K562 (cell line): Measurements from ENCODE around the gene HBG1. TPM values are rescaled to one million over a fixed set of nuclear protein-coding genes. Genes with fewer than 3 reads are reported as not detected.

Source experiments
- ELF2 ChIP-seq: fragments of 250-450 bp; sonication (Bioruptor Pico); IDR thresholded peaks from 2 replicates; pipeline ENCODE4 v1.5.0; 2021; ENCODE audit warnings: mild to moderate bottlenecking
- ETV1 ChIP-seq: fragments of 450-650 bp; conservative IDR thresholded peaks from 2 replicates; pipeline ENCODE4 v1.6.1; 2016; ENCODE audit warnings: missing genetic modification characterization, control low read depth, low read depth, missing compliant biosample characterization
- HEY1 ChIP-seq: fragments of 250-450 bp; sonication (Bioruptor Pico); IDR thresholded peaks from 2 replicates; pipeline ENCODE4 v1.5.0; 2020; ENCODE audit warnings: mild to moderate bottlenecking, moderate library complexity, borderline replicate concordance
- HMG20B ChIP-seq: fragments of 250-450 bp; sonication (Bioruptor Pico); IDR thresholded peaks from 2 replicates; pipeline ENCODE4 v1.5.0; 2021; ENCODE audit warnings: mild to moderate bottlenecking
- POLR2G ChIP-seq: fragments of 200-400 bp; formaldehyde crosslinking; IDR thresholded peaks from 2 replicates; pipeline ENCODE4 v1.6.1; 2017; ENCODE audit warnings: low read depth, mild to moderate bottlenecking, antibody characterized with exemption, low read length, moderate library complexity
- SIN3A ChIP-seq, 2 experiments: fragments of 150-350 bp in 1 of 2; IDR thresholded peaks; 2 replicates each; pipeline ENCODE4 v1.6.1; 2011 to 2016; ENCODE audit warnings: borderline replicate concordance in 2 of 2, low read depth in 2 of 2, low read length in 2 of 2, mild to moderate bottlenecking in 2 of 2, moderate library complexity in 2 of 2; ENCODE audit not compliant: control insufficient read depth in 1 of 2
- SNRNP70 ChIP-seq: fragments of 200-400 bp; formaldehyde crosslinking; optimal IDR thresholded peaks from 2 replicates; pipeline ENCODE3; 2017; ENCODE audit warnings: low read depth, low read length
- SREBF2 ChIP-seq: sonication (generic); formaldehyde crosslinking; IDR thresholded peaks from 2 replicates; pipeline ENCODE4 v1.4.0; 2020; ENCODE audit warnings: mild to moderate bottlenecking, missing genetic modification reagents
- YBX1 ChIP-seq: fragments of 450-650 bp; IDR thresholded peaks from 2 replicates; pipeline ENCODE4 v1.7.1; 2016; ENCODE audit warnings: mild to moderate bottlenecking
- polyA plus RNA-seq, 8 experiments: library from polyadenylated mRNA; depleted of rRNA in 4 of 8; stranded (reverse) in 5 of 8; unstranded in 3 of 8; fragments of >200 nt; fragmentation: Nextera tagmentation in 2 of 8; fragmentation: Illumina TruSeq in 1 of 8; extraction: Ambion mirVana in 2 of 8; extraction: Trizol in 1 of 8; gene quantifications; 2 replicates each; pipeline versions ENCODE4 v1.2.1 to v1.2.3, GENCODE V29; 2011 to 2014; ENCODE audit warnings: inconsistent platforms in 1 of 8, missing spikeins in 1 of 8
- total RNA-seq, 7 experiments: library from RNA; depleted of rRNA in 6 of 7; stranded (reverse); fragments of >200 nt in 6 of 7; fragmentation: Illumina TruSeq in 2 of 7; extraction: Trizol in 2 of 7; gene quantifications; 2 replicates each; pipeline versions ENCODE4 v1.2.1 to v1.2.3, GENCODE V29; 2011 to 2021; ENCODE audit warnings: low replicate concordance in 1 of 7
- TF ChIP-seq, protein P1 (sequence below): sonication (generic); formaldehyde crosslinking; IDR thresholded peaks from 2 replicates; pipeline ENCODE4 v1.8.0; 2022; ENCODE audit warnings: mild to moderate bottlenecking, low read depth, missing genetic modification reagents
- TF ChIP-seq, protein P2 (sequence below): fragments of 250-450 bp; sonication (Bioruptor Pico); IDR thresholded peaks from 2 replicates; pipeline ENCODE4 v1.5.0; 2021; ENCODE audit warnings: mild to moderate bottlenecking, borderline replicate concordance
- TF ChIP-seq, protein P3 (sequence below): fragments of 250-450 bp; sonication (Bioruptor Pico); IDR thresholded peaks from 2 replicates; pipeline ENCODE4 v1.4.0; 2020; ENCODE audit warnings: mild to moderate bottlenecking, moderate library complexity
- TF ChIP-seq, protein P4 (sequence below): fragments of 250-450 bp; sonication (Bioruptor Pico); IDR thresholded peaks from 2 replicates; pipeline ENCODE4 v1.5.1; 2021; ENCODE audit warnings: mild to moderate bottlenecking
- TF ChIP-seq, protein P5 (sequence below), 2 experiments: fragments of 450-650 bp in 1 of 2; IDR thresholded peaks; 2 replicates each; pipeline ENCODE4 v1.6.1; 2011 to 2017; ENCODE audit warnings: low read depth in 2 of 2, antibody characterized with exemption in 1 of 2, borderline replicate concordance in 1 of 2, low read length in 1 of 2, mild to moderate bottlenecking in 1 of 2, mixed read lengths in 1 of 2; ENCODE audit not compliant: control insufficient read depth in 1 of 2
- TF ChIP-seq, protein P6 (sequence below): fragments of 250-450 bp; sonication (Bioruptor Pico); IDR thresholded peaks from 2 replicates; pipeline ENCODE4 v1.8.0; 2022; ENCODE audit warnings: moderate library complexity, mild to moderate bottlenecking, inconsistent platforms

Gene HBG1
- total and polyA plus RNA-seq, 9 of the 15 experiments (the other 6 are each of a cell fraction or from before 2014, with no cell fraction given) = 1,066 to 16,338 (median 4,898) TPM

DNA sequence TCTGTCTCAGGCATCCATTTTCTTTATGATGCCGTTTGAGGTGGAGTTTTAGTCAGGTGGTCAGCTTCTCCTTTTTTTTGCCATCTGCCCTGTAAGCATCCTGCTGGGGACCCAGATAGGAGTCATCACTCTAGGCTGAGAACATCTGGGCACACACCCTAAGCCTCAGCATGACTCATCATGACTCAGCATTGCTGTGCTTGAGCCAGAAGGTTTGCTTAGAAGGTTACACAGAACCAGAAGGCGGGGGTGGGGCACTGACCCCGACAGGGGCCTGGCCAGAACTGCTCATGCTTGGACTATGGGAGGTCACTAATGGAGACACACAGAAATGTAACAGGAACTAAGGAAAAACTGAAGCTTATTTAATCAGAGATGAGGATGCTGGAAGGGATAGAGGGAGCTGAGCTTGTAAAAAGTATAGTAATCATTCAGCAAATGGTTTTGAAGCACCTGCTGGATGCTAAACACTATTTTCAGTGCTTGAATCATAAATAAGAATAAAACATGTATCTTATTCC is 31.0 kb upstream of the HBG1 start (continued):
- no peak for TF ChIP-seq HMG20B (CRISPR knock-in tag)
- no peak for TF ChIP-seq SNRNP70
- TF ChIP-seq, protein P1, sequence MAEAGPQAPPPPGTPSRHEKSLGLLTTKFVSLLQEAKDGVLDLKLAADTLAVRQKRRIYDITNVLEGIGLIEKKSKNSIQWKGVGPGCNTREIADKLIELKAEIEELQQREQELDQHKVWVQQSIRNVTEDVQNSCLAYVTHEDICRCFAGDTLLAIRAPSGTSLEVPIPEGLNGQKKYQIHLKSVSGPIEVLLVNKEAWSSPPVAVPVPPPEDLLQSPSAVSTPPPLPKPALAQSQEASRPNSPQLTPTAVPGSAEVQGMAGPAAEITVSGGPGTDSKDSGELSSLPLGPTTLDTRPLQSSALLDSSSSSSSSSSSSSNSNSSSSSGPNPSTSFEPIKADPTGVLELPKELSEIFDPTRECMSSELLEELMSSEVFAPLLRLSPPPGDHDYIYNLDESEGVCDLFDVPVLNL (CRISPR knock-in tag) = no peak
- TF ChIP-seq POLR2G = no peak
- TF ChIP-seq, protein P2, sequence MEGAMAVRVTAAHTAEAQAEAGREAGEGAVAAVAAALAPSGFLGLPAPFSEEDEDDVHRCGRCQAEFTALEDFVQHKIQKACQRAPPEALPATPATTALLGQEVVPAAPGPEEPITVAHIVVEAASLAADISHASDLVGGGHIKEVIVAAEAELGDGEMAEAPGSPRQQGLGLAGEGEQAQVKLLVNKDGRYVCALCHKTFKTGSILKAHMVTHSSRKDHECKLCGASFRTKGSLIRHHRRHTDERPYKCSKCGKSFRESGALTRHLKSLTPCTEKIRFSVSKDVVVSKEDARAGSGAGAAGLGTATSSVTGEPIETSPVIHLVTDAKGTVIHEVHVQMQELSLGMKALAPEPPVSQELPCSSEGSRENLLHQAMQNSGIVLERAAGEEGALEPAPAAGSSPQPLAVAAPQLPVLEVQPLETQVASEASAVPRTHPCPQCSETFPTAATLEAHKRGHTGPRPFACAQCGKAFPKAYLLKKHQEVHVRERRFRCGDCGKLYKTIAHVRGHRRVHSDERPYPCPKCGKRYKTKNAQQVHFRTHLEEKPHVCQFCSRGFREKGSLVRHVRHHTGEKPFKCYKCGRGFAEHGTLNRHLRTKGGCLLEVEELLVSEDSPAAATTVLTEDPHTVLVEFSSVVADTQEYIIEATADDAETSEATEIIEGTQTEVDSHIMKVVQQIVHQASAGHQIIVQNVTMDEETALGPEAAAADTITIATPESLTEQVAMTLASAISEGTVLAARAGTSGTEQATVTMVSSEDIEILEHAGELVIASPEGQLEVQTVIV (CRISPR knock-in tag) = no peak
- TF ChIP-seq, protein P3, sequence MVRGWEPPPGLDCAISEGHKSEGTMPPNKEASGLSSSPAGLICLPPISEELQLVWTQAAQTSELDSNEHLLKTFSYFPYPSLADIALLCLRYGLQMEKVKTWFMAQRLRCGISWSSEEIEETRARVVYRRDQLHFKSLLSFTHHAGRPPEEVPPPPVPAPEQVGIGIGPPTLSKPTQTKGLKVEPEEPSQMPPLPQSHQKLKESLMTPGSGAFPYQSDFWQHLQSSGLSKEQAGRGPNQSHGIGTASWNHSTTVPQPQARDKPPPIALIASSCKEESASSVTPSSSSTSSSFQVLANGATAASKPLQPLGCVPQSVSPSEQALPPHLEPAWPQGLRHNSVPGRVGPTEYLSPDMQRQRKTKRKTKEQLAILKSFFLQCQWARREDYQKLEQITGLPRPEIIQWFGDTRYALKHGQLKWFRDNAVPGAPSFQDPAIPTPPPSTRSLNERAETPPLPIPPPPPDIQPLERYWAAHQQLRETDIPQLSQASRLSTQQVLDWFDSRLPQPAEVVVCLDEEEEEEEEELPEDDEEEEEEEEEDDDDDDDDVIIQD = peak; percentile 80; the same call in 1 of the 2 replicates
- TF ChIP-seq, protein P4, sequence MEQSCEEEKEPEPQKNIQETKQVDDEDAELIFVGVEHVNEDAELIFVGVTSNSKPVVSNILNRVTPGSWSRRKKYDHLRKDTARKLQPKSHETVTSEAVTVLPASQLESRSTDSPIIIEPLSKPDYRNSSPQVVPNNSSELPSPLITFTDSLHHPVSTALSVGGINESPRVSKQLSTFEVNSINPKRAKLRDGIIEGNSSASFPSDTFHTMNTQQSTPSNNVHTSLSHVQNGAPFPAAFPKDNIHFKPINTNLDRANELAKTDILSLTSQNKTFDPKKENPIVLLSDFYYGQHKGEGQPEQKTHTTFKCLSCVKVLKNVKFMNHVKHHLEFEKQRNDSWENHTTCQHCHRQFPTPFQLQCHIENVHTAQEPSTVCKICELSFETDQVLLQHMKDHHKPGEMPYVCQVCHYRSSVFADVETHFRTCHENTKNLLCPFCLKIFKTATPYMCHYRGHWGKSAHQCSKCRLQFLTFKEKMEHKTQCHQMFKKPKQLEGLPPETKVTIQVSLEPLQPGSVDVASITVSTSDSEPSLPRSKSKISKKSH (CRISPR knock-in tag) = no peak
- peak in 1 of 2 experiments; percentile 27; a peak in 1 of 4 replicates for TF ChIP-seq SIN3A (IDR thresholded peaks at IDR 0.05; ENCODE audit: borderline replicate concordance in 2 of 2, control insufficient read depth in 1 of 2, low read depth in 2 of 2, low read length in 2 of 2)
- no peak for TF ChIP-seq ELF2
- TF ChIP-seq, protein P5, sequence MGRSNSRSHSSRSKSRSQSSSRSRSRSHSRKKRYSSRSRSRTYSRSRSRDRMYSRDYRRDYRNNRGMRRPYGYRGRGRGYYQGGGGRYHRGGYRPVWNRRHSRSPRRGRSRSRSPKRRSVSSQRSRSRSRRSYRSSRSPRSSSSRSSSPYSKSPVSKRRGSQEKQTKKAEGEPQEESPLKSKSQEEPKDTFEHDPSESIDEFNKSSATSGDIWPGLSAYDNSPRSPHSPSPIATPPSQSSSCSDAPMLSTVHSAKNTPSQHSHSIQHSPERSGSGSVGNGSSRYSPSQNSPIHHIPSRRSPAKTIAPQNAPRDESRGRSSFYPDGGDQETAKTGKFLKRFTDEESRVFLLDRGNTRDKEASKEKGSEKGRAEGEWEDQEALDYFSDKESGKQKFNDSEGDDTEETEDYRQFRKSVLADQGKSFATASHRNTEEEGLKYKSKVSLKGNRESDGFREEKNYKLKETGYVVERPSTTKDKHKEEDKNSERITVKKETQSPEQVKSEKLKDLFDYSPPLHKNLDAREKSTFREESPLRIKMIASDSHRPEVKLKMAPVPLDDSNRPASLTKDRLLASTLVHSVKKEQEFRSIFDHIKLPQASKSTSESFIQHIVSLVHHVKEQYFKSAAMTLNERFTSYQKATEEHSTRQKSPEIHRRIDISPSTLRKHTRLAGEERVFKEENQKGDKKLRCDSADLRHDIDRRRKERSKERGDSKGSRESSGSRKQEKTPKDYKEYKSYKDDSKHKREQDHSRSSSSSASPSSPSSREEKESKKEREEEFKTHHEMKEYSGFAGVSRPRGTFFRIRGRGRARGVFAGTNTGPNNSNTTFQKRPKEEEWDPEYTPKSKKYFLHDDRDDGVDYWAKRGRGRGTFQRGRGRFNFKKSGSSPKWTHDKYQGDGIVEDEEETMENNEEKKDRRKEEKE (IDR thresholded peaks at IDR 0.05; ENCODE audit: borderline replicate concordance in 1 of 2, control insufficient read depth in 1 of 2, low read depth in 2 of 2, low read length in 1 of 2) = 0 out of 4 replicates have a peak, but pooled peaks of 1 of the 2 experiments have one; percentile 55
- peak; percentile 91; the same call in 1 of the 2 replicates for TF ChIP-seq HEY1 (CRISPR knock-in tag)
- TF ChIP-seq YBX1 = no peak
- TF ChIP-seq SREBF2 = no peak
- peak; percentile 94 for TF ChIP-seq ETV1 (tag)
- TF ChIP-seq, protein P6, sequence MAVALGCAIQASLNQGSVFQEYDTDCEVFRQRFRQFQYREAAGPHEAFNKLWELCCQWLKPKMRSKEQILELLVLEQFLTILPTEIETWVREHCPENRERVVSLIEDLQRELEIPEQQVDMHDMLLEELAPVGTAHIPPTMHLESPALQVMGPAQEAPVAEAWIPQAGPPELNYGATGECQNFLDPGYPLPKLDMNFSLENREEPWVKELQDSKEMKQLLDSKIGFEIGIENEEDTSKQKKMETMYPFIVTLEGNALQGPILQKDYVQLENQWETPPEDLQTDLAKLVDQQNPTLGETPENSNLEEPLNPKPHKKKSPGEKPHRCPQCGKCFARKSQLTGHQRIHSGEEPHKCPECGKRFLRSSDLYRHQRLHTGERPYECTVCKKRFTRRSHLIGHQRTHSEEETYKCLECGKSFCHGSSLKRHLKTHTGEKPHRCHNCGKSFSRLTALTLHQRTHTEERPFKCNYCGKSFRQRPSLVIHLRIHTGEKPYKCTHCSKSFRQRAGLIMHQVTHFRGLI = peak; percentile 80
